Liver (tissue), 9 donors: ENCODE measurements around the gene ZNF74. TPM values are rescaled to one million over a fixed set of nuclear protein-coding genes. Genes with fewer than 3 reads are reported as not detected.
A peak's percentile ranks its signal among the peaks of the same experiment; 100 is the strongest.

ENCODE experiments used
- DNase-seq: peaks from one replicate; pipeline ENCODE4 v3.0.0-alpha.2; 2017; ENCODE audit warnings: low spot score
- H3K27ac ChIP-seq, 2 donors: one replicate each; pipeline ENCODE4 v1.7.0; 2013; ENCODE audit warnings: inconsistent platforms in 2 of 2, low read length in 2 of 2, control low read depth in 1 of 2, low read depth in 1 of 2, mild to moderate bottlenecking in 1 of 2
- H3K27me3 ChIP-seq, 4 donors: one replicate each; pipeline versions ENCODE4 v1.6.1 to v1.7.0; 2013; ENCODE audit warnings: low read length in 3 of 4, inconsistent platforms in 1 of 4, mild to moderate bottlenecking in 1 of 4, moderate library complexity in 1 of 4; ENCODE audit not compliant: control insufficient read depth in 4 of 4, insufficient read depth in 4 of 4
- H3K36me3 ChIP-seq, 4 donors: one replicate each; pipeline versions ENCODE4 v1.6.1 to v1.7.0; 2013; ENCODE audit warnings: low read length in 3 of 4, mild to moderate bottlenecking in 3 of 4, low read depth in 1 of 4, moderate library complexity in 1 of 4; ENCODE audit not compliant: control insufficient read depth in 4 of 4, insufficient read depth in 3 of 4
- H3K4me1 ChIP-seq, 4 donors: one replicate each; pipeline versions ENCODE4 v1.6.1 to v1.7.0; 2013; ENCODE audit warnings: low read length in 3 of 4, mild to moderate bottlenecking in 3 of 4, moderate library complexity in 1 of 4; ENCODE audit not compliant: control insufficient read depth in 4 of 4, insufficient read depth in 4 of 4
- H3K4me3 ChIP-seq, 3 donors: one replicate each; pipeline versions ENCODE4 v1.6.1 to v1.7.0; 2013; ENCODE audit warnings: low read length in 3 of 3, control low read depth in 1 of 3, low read depth in 1 of 3, mild to moderate bottlenecking in 1 of 3
- H3K9ac ChIP-seq, 2 donors: one replicate each; pipeline ENCODE4 v1.7.0; 2013; ENCODE audit warnings: low read length in 2 of 2, mild to moderate bottlenecking in 2 of 2, moderate library complexity in 2 of 2, control low read depth in 1 of 2, low read depth in 1 of 2
- H3K9me3 ChIP-seq, 4 donors: one replicate each; pipeline versions ENCODE4 v1.6.1 to v1.7.0; 2013; ENCODE audit warnings: low read length in 3 of 4; ENCODE audit not compliant: control insufficient read depth in 4 of 4
- EGR1 ChIP-seq, 2 donors: IDR thresholded peaks; 2 replicates each; pipeline ENCODE4 v1.6.1; 2016 to 2018; ENCODE audit warnings: antibody characterized with exemption in 2 of 2, low read depth in 2 of 2
- FOXA1 ChIP-seq: IDR thresholded peaks from 2 replicates; pipeline ENCODE4 v1.6.1; 2016; ENCODE audit warnings: antibody characterized with exemption
- FOXA2 ChIP-seq: IDR thresholded peaks from 2 replicates; pipeline ENCODE4 v1.6.1; 2016; ENCODE audit warnings: antibody characterized with exemption
- GABPA ChIP-seq, 2 donors: IDR thresholded peaks in 1 of 2; conservative IDR thresholded peaks in 1 of 2; 2 replicates each; pipeline ENCODE4 v1.6.1; 2016; ENCODE audit warnings: antibody characterized with exemption in 2 of 2, mild to moderate bottlenecking in 1 of 2, moderate library complexity in 1 of 2
- HNF4A ChIP-seq, 2 donors: conservative IDR thresholded peaks; 2 replicates each; pipeline ENCODE4 v1.6.1; 2016; ENCODE audit warnings: antibody characterized with exemption in 2 of 2, mild to moderate bottlenecking in 2 of 2
- HNF4G ChIP-seq: IDR thresholded peaks from 2 replicates; pipeline ENCODE4 v1.6.1; 2016; ENCODE audit warnings: antibody characterized with exemption
- JUND ChIP-seq, 2 donors: IDR thresholded peaks; 2 replicates each; pipeline ENCODE4 v1.6.1; 2016; ENCODE audit warnings: antibody characterized with exemption in 2 of 2
- RAD21 ChIP-seq, 2 donors: IDR thresholded peaks; 2 replicates each; pipeline ENCODE4 v1.6.1; 2016; ENCODE audit warnings: antibody characterized with exemption in 2 of 2, mild to moderate bottlenecking in 2 of 2
- RXRA ChIP-seq, 2 donors: IDR thresholded peaks; 2 replicates each; pipeline ENCODE4 v1.6.1; 2017 to 2018; ENCODE audit warnings: antibody characterized with exemption in 2 of 2, mild to moderate bottlenecking in 1 of 2
- SP1 ChIP-seq: IDR thresholded peaks from 2 replicates; pipeline ENCODE4 v1.6.1; 2018; ENCODE audit warnings: antibody characterized with exemption, mild to moderate bottlenecking
- TAF1 ChIP-seq: conservative IDR thresholded peaks from 2 replicates; pipeline ENCODE4 v1.6.1; 2016; ENCODE audit warnings: antibody characterized with exemption, mild to moderate bottlenecking
- YY1 ChIP-seq: IDR thresholded peaks from 2 replicates; pipeline ENCODE4 v1.6.1; 2016; ENCODE audit warnings: antibody characterized with exemption, mild to moderate bottlenecking
- whole genome bisulfite sequencing: extraction: QIAGEN DNeasy Blood & Tissue Kit; methylation state at CpG from one replicate; pipeline ENCODE4 v1.1.7; 2013; 5-methylcytosine and 5-hydroxymethylcytosine counted together
- polyA plus RNA-seq, 2 donors: library from polyadenylated mRNA; stranded (reverse) in 1 of 2; unstranded in 1 of 2; fragments of 200-250 nt in 1 of 2; fragments of >200 nt in 1 of 2; fragmentation: Nextera tagmentation in 1 of 2; extraction: Ambion mirVana in 1 of 2; gene quantifications; one replicate each; pipeline versions ENCODE4 v1.2.1 to v1.2.3, GENCODE V29; 2013 to 2015
- total RNA-seq, 2 donors: library from RNA; depleted of rRNA; stranded (reverse); fragments of >200 nt; gene quantifications; one replicate each; pipeline ENCODE4 v1.2.3, GENCODE V29; 2014
- TF ChIP-seq, protein P1 (sequence below): IDR thresholded peaks from 2 replicates; pipeline ENCODE4 v1.6.1; 2016; ENCODE audit warnings: antibody characterized with exemption
- TF ChIP-seq, protein P2 (sequence below): IDR thresholded peaks from 2 replicates; pipeline ENCODE4 v1.6.1; 2016; ENCODE audit warnings: antibody characterized with exemption
- TF ChIP-seq, protein P3 (sequence below): fragments of 150-350 bp; IDR thresholded peaks from 2 replicates; pipeline ENCODE4 v1.5.1; 2017; ENCODE audit warnings: improper control_type of control experiment, low read depth, low read length; ENCODE audit not compliant: missing input control
- TF ChIP-seq, protein P4 (sequence below): IDR thresholded peaks from 2 replicates; pipeline ENCODE4 v1.6.1; 2016; ENCODE audit warnings: antibody characterized with exemption, mild to moderate bottlenecking
- TF ChIP-seq, protein P5 (sequence below): IDR thresholded peaks from 2 replicates; pipeline ENCODE4 v1.6.1; 2016; ENCODE audit warnings: antibody characterized with exemption
- donor health status: healthy.
- donor health status: healthy.
- donor health status: healthy.
- donor health status: healthy.
- donor health status: healthy.

Gene ZNF74
- total and polyA plus RNA-seq, 4 donors: 0.99 to 5.0 (median 3.1) TPM

DNA sequence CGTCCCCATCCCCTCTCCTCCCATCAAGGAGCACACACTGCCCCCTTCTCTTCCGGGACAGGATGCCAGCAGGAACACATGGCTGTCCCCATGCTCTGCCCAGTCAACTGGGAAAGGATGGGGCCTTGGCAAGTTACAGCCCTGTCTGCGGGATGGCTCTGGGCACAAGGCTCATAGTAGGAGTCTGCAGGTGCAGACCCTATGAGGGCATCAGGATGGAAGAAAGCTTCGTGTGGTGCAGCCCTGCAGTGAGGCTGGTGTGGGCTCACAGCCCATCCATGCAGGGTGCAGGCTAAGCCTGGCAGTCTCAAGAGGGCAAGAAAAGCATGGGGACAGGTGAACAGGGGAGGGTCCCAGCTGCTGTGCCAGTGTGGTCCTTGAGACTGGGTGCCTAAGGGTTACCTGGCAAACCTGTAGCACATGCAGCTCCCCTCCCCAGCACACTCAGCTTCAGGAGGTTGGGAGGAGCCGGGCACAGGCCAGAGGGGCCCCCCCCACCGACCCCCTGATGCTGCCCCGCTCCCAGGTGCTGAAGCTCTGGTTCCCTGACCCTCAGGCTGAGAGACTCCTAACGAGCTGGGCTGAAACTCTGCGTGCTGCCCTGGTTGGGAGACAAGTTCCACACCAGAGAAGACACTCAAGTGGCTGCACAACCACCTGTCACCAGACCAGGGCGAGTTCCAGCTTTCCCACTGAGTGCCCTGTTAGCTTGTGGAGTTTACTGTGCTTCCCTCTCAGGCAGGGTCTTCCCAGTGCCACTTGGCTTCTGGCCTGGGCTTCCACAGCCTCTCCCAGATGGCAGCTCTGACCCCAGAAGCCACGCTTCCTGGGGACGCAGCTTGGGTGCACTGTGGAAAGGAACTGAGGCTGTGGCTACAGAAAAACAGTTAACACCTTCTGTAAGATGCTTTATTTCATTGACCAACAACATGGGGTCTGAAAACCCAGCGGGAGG is 47.0 kb downstream of the ZNF74 start (continued):
- TF ChIP-seq SP1: no peak
- no peak for TF ChIP-seq YY1
- no peak for TF ChIP-seq EGR1 (IDR thresholded peaks at IDR 0.05; ENCODE audit: low read depth in 2 of 2)
- no peak for TF ChIP-seq TAF1
- TF ChIP-seq, protein P1, sequence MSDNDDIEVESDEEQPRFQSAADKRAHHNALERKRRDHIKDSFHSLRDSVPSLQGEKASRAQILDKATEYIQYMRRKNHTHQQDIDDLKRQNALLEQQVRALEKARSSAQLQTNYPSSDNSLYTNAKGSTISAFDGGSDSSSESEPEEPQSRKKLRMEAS: no peak
- no peak for TF ChIP-seq HNF4G
- TF ChIP-seq, protein P2, sequence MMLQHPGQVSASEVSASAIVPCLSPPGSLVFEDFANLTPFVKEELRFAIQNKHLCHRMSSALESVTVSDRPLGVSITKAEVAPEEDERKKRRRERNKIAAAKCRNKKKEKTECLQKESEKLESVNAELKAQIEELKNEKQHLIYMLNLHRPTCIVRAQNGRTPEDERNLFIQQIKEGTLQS: no peak

DNA sequence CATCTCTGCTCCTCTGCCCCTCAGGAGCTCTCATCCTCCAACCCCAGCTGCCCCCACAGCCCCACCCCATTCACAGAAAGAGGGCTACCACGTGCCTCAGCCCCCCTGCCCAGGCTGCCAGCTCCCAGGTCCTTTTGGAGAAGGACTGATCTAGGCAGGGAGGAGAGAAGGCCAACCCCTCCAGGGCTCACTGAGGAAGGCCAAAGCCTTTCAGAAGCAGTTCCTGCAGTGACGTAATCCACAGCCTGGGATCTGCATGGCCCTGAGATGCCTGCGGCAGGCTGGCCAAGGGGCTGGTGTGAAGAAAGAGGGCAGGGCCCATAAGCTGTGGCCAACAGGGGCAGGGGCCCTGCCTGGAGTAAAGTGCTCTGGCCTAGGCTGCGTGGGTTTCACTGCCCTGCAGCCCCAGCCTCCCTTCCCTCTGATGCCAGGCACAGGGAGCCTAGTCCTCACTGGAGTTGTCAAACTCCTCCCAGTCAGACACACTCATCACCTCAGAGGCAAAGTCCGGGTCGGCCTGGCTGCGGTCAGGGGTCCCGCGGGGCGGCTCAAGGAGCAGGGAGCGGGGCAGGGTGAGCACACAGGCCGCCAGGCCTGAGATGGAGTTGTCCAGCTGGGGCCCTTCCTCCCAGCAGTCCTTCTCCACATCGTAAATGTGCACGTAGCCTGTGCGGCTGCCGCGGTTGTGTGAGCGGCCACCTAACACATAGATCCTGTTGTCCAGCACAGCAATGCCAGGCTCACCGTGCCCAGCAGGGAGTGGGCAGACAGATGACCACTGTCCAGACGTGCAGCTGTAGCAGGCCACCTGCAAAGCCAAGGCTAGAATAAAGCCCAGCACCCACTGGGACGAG is 47.9 kb downstream of the ZNF74 start:
- H3K4me3 ChIP-seq: no peak overlapping the region

More for the DNA sequence above, 47.9 kb downstream of the ZNF74 start:
- WGBS: 86% methylated on average over 21 of the region's 21 CpGs
- no peaks in the 10 kb centered on the region for H3K27me3 ChIP-seq
- TF ChIP-seq, protein P1: no peak
- TF ChIP-seq GABPA (IDR thresholded peaks at IDR 0.05 in 1 of 2, conservative IDR thresholded peaks at IDR 0.05 in 1 of 2): no peak
- TF ChIP-seq SP1: no peak
- no peak for TF ChIP-seq TAF1
- TF ChIP-seq, protein P3, sequence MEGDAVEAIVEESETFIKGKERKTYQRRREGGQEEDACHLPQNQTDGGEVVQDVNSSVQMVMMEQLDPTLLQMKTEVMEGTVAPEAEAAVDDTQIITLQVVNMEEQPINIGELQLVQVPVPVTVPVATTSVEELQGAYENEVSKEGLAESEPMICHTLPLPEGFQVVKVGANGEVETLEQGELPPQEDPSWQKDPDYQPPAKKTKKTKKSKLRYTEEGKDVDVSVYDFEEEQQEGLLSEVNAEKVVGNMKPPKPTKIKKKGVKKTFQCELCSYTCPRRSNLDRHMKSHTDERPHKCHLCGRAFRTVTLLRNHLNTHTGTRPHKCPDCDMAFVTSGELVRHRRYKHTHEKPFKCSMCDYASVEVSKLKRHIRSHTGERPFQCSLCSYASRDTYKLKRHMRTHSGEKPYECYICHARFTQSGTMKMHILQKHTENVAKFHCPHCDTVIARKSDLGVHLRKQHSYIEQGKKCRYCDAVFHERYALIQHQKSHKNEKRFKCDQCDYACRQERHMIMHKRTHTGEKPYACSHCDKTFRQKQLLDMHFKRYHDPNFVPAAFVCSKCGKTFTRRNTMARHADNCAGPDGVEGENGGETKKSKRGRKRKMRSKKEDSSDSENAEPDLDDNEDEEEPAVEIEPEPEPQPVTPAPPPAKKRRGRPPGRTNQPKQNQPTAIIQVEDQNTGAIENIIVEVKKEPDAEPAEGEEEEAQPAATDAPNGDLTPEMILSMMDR: no peak
- TF ChIP-seq EGR1 (IDR thresholded peaks at IDR 0.05; ENCODE audit: low read depth in 2 of 2): no peak
- TF ChIP-seq FOXA2: no peak
- TF ChIP-seq, protein P4, sequence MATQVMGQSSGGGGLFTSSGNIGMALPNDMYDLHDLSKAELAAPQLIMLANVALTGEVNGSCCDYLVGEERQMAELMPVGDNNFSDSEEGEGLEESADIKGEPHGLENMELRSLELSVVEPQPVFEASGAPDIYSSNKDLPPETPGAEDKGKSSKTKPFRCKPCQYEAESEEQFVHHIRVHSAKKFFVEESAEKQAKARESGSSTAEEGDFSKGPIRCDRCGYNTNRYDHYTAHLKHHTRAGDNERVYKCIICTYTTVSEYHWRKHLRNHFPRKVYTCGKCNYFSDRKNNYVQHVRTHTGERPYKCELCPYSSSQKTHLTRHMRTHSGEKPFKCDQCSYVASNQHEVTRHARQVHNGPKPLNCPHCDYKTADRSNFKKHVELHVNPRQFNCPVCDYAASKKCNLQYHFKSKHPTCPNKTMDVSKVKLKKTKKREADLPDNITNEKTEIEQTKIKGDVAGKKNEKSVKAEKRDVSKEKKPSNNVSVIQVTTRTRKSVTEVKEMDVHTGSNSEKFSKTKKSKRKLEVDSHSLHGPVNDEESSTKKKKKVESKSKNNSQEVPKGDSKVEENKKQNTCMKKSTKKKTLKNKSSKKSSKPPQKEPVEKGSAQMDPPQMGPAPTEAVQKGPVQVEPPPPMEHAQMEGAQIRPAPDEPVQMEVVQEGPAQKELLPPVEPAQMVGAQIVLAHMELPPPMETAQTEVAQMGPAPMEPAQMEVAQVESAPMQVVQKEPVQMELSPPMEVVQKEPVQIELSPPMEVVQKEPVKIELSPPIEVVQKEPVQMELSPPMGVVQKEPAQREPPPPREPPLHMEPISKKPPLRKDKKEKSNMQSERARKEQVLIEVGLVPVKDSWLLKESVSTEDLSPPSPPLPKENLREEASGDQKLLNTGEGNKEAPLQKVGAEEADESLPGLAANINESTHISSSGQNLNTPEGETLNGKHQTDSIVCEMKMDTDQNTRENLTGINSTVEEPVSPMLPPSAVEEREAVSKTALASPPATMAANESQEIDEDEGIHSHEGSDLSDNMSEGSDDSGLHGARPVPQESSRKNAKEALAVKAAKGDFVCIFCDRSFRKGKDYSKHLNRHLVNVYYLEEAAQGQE: no peak
- no peak for TF ChIP-seq HNF4A (conservative IDR thresholded peaks at IDR 0.05)
- TF ChIP-seq, protein P2: no peak
- TF ChIP-seq, protein P5, sequence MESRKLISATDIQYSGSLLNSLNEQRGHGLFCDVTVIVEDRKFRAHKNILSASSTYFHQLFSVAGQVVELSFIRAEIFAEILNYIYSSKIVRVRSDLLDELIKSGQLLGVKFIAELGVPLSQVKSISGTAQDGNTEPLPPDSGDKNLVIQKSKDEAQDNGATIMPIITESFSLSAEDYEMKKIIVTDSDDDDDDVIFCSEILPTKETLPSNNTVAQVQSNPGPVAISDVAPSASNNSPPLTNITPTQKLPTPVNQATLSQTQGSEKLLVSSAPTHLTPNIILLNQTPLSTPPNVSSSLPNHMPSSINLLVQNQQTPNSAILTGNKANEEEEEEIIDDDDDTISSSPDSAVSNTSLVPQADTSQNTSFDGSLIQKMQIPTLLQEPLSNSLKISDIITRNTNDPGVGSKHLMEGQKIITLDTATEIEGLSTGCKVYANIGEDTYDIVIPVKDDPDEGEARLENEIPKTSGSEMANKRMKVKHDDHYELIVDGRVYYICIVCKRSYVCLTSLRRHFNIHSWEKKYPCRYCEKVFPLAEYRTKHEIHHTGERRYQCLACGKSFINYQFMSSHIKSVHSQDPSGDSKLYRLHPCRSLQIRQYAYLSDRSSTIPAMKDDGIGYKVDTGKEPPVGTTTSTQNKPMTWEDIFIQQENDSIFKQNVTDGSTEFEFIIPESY: no peak
- TF ChIP-seq YY1: no peak
- no peak for TF ChIP-seq JUND (IDR thresholded peaks at IDR 0.05)
- TF ChIP-seq HNF4G: no peak
- no peak for TF ChIP-seq RXRA (IDR thresholded peaks at IDR 0.05)
- no peak for TF ChIP-seq FOXA1
- TF ChIP-seq RAD21 (IDR thresholded peaks at IDR 0.05): no peak
- H3K36me3 ChIP-seq: peaks cover 0 to 32% (median 10%) of the 10 kb centered on the region in 4 donors
- no peak for DNase-seq
- H3K4me1 ChIP-seq: peaks cover 2 to 16% (median 11%) of the 10 kb centered on the region in 4 donors
- H3K9me3 ChIP-seq: no peaks in the 10 kb centered on the region
- no peak overlapping the region for H3K9ac ChIP-seq
- peak overlapping the region in 1 of 2 donors; percentile 2 for H3K27ac ChIP-seq
